Measurements from ENCODE around the gene CD47.

Gene CD47

DNA sequence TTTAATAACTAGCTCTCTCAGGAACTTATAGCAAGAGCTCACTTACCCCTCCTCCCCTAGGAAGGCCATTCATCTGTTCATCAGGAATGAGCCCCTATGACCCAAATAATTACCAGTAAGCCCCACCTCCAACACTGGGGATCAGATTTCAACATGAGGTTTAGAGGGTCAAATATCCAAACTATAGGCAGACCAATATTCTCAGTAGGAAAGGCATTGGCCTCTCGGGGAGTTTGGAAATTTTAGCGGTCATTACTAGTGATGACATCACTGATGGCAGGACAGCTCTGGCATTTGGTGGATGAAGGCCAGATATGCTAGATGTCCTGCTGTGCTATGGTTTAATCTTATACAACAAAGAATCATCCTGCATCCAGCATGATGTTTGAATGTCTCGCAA lies 15.2 kb upstream of the CD47 start:
- in situ Hi-C loops (cut with HindIII; ENCODE audit: low sequenced_read_pairs): no loop called here
- DNase-seq (ENCODE audit: low read depth): peak; percentile 48
- no peak overlapping the region for H3K4me3 ChIP-seq (ENCODE audit: low read depth, low read length)
- TF ChIP-seq, protein P1, sequence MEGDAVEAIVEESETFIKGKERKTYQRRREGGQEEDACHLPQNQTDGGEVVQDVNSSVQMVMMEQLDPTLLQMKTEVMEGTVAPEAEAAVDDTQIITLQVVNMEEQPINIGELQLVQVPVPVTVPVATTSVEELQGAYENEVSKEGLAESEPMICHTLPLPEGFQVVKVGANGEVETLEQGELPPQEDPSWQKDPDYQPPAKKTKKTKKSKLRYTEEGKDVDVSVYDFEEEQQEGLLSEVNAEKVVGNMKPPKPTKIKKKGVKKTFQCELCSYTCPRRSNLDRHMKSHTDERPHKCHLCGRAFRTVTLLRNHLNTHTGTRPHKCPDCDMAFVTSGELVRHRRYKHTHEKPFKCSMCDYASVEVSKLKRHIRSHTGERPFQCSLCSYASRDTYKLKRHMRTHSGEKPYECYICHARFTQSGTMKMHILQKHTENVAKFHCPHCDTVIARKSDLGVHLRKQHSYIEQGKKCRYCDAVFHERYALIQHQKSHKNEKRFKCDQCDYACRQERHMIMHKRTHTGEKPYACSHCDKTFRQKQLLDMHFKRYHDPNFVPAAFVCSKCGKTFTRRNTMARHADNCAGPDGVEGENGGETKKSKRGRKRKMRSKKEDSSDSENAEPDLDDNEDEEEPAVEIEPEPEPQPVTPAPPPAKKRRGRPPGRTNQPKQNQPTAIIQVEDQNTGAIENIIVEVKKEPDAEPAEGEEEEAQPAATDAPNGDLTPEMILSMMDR (IDR thresholded peaks at IDR 0.05; ENCODE audit: low read depth, low read length, missing control alignments): no peak

DNA sequence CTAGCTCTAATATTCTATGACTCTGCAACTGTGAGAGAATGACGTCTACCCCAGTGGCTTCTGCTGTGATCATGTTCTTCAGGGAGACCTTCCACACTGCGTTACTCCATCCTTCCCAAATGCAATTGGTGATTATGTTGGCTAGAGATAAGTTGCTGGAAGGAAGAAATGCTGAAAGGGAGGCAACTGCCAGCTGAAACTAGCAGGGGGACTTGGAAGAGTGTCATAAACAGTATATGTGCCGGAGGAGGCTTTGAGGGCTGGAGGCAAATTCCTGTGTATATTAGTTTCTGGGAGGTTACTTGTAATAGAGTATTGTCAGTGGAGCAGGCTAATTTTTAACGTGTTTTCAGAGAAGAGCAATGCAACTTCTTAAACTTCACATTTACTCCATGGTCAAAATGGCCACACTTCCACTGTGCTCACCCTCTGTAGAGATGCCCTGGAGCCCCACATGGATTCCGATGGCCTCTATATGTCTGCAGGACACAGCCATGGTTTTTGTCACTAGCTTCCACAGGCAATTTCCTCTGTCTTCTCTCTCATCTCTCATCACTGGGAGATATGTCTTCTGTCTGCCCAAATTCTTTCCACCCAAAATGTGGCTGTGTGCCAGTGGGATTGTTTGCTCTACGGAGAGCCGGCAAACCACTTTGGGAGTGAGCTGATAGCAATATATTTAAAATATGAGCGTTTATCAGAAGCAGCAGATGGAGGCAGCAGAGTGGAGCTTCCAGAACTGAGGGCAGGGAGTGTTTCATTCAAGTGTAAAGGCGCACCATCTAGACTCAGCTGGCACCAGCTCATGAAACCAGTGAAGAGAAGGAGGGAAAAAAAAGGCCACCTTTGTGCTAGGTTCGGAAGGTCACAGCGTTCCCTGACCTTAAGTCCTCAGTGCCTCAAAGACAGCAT lies 13.3 kb upstream of the CD47 start:
- in situ Hi-C loops (cut with HindIII; ENCODE audit: low sequenced_read_pairs): no loop called here
- TF ChIP-seq, protein P1 (IDR thresholded peaks at IDR 0.05; ENCODE audit: low read depth, low read length, missing control alignments): no peak
- no peak for DNase-seq (ENCODE audit: low read depth)
- no peak overlapping the region for H3K4me3 ChIP-seq (ENCODE audit: low read depth, low read length)

DNA sequence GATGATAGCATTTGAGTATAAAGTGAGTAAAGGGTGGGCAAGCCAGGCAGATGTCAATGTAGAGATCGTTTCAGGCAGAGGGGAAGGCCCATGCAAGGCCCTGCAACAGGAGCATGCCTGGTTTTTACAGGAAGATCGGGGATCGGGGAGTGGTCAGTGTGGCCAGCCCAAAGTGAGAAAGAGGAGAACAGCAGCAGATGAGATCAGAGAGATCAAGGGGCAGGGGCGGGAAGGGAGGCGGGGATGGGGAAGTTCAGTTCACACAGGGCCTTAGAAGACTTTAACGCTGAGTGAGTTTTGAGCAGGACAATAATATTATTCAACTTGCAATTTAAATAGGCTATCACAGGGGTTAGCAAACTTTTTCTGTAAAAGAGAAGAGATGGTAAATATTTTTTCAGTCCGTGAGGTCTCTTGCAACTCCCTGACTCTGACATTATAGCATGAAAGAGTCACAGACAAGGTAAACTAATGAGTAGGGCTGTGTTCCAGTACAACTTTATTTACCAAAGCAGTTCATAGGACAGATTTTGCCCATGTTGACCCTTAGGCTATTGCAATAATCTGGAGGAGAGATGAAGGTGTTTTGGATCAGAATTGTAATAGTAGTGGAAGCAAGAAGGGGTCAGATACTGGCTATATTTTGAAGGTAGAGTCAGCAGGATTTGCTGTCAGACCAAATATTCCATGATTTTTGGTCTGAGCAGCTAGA lies 12.4 kb upstream of the CD47 start:
- no peak overlapping the region for H3K4me3 ChIP-seq (ENCODE audit: low read depth, low read length)
- no peak for DNase-seq (ENCODE audit: low read depth)
- TF ChIP-seq, protein P1 (IDR thresholded peaks at IDR 0.05; ENCODE audit: low read depth, low read length, missing control alignments): no peak
- in situ Hi-C loops (cut with HindIII; ENCODE audit: low sequenced_read_pairs): no loop called here

DNA sequence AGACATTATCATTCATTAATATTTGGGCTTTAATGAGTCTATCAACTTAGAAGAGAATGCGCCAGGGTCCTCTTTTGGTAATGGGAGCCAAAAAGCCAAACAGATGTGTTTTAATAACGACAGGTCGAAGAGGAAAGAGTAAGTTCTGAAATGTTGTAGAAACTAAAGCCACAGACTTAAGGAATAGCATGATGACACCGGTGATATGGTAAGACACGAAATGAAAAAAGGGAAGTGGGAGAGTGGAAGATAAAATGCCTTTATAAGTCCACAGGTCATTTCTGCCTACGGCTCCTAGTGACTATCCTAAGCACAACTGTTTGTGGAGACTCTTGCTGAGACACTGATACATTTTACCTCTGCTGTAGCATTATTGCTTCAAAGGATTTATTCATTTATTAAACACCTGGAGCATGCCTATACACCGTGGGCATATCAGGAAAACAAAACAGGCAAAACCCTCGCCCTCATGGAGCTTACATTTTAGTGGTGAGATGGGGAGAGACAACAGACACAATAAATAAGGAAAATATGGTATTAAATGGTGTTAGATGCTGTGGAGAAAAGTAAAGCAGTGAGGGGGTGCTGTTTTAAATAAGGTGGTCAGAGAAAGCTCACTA lies 11.7 kb upstream of the CD47 start:
- no peak overlapping the region for H3K4me3 ChIP-seq (ENCODE audit: low read depth, low read length)
- TF ChIP-seq, protein P1 (IDR thresholded peaks at IDR 0.05; ENCODE audit: low read depth, low read length, missing control alignments): no peak
- no peak for DNase-seq (ENCODE audit: low read depth)
- in situ Hi-C loops (cut with HindIII; ENCODE audit: low sequenced_read_pairs): no loop called here

DNA sequence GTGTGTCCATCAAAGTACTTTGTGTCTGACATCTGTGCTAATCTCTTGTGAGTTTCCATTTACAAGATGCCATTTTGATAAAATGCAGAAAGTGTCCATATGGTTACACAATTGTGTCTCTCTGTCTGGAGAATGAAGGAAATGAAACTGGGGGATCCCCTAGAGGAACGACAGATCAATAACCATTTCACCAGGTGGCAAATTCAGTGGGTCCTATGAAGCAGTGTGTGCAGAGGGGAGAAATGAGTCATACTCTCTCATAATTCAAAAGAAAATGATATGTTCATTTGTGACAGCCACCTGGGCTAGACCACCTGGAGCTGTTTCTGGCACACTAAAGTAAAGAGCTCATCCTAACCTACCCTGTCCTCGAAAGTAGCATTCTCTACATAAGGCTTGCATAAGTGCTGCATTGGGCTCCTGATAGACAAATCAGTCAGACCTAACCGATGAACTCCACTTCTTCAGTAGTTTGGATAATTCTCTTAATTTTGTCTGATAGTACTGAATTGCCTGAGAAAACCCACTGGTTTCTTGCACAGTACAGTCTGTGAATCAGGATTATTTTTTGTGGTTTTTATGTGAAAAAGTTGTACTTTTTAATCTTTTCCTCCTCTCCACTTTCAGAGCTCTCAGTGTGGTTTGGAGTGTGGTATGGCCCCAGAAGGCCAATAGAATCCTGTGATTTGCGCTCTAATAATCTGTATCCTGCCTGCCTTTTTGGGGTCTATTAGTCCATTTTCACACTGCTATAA lies 10.3 kb upstream of the CD47 start:
- no peak overlapping the region for H3K4me3 ChIP-seq (ENCODE audit: low read depth, low read length)
- in situ Hi-C loops (cut with HindIII; ENCODE audit: low sequenced_read_pairs): no loop called here
- no peak for DNase-seq (ENCODE audit: low read depth)
- TF ChIP-seq, protein P1 (IDR thresholded peaks at IDR 0.05; ENCODE audit: low read depth, low read length, missing control alignments): no peak

Measured in astrocyte of the cerebellum (primary cell).